HepG2 (cell line): Measurements from ENCODE around the gene SLC16A6. TPM values are rescaled to one million over a fixed set of nuclear protein-coding genes. Genes with fewer than 3 reads are reported as not detected.

Experiments used
- ARID3A ChIP-seq: IDR thresholded peaks from 2 replicates; pipeline ENCODE4 v1.6.1; 2012; ENCODE audit warnings: low read depth, low read length, improper control_type of control experiment
- CC2D1A ChIP-seq: sonication (generic); formaldehyde crosslinking; IDR thresholded peaks from 2 replicates; pipeline ENCODE4 v1.8.1; 2023; ENCODE audit warnings: mild to moderate bottlenecking, missing genetic modification reagents
- HNRNPH1 ChIP-seq: fragments of 200-400 bp; formaldehyde crosslinking; optimal IDR thresholded peaks from 2 replicates; pipeline ENCODE3; 2017; ENCODE audit warnings: mild to moderate bottlenecking, low read depth, low read length
- MAF1 ChIP-seq: sonication (generic); formaldehyde crosslinking; IDR thresholded peaks from 2 replicates; pipeline ENCODE4 v1.5.0; 2020; ENCODE audit warnings: missing genetic modification reagents, borderline replicate concordance
- MED13 ChIP-seq: sonication (generic); formaldehyde crosslinking; IDR thresholded peaks from 2 replicates; pipeline ENCODE4 v1.5.0; 2020; ENCODE audit warnings: missing genetic modification reagents
- MNT ChIP-seq: fragments of 450-650 bp; IDR thresholded peaks from 2 replicates; pipeline ENCODE4 v1.6.1; 2016
- PBX3 ChIP-seq: sonication (generic); formaldehyde crosslinking; IDR thresholded peaks from 2 replicates; pipeline ENCODE4 v1.8.1; 2023; ENCODE audit warnings: missing genetic modification reagents, inconsistent platforms, borderline replicate concordance
- RARG ChIP-seq: sonication (generic); formaldehyde crosslinking; IDR thresholded peaks from 2 replicates; pipeline ENCODE4 v1.4.0; 2020; ENCODE audit warnings: low read depth, mild to moderate bottlenecking, missing genetic modification reagents
- REPIN1 ChIP-seq: sonication (generic); formaldehyde crosslinking; IDR thresholded peaks from 2 replicates; pipeline ENCODE4 v1.8.0; 2022; ENCODE audit warnings: missing genetic modification reagents, low read depth, mild to moderate bottlenecking, borderline replicate concordance
- ZFP90 ChIP-seq: sonication (generic); formaldehyde crosslinking; IDR thresholded peaks from 2 replicates; pipeline ENCODE4 v1.8.0; 2022; ENCODE audit warnings: missing genetic modification reagents, mild to moderate bottlenecking, inconsistent platforms, borderline replicate concordance
- ZMAT5 ChIP-seq: sonication (generic); formaldehyde crosslinking; IDR thresholded peaks from 2 replicates; pipeline ENCODE4 v1.5.0; 2020; ENCODE audit warnings: mild to moderate bottlenecking, low read depth, missing genetic modification reagents, borderline replicate concordance
- ZMYM4 ChIP-seq: sonication (generic); formaldehyde crosslinking; IDR thresholded peaks from 2 replicates; pipeline ENCODE4 v1.8.1; 2023; ENCODE audit warnings: mild to moderate bottlenecking, missing genetic modification reagents
- ZNF160 ChIP-seq: sonication (generic); formaldehyde crosslinking; IDR thresholded peaks from 2 replicates; pipeline ENCODE4 v1.8.0; 2022; ENCODE audit warnings: mild to moderate bottlenecking, inconsistent platforms, missing genetic modification reagents
- ZNF180 ChIP-seq: sonication (generic); formaldehyde crosslinking; IDR thresholded peaks from 2 replicates; pipeline ENCODE4 v1.4.0; 2020; ENCODE audit warnings: low read depth, missing genetic modification reagents, borderline replicate concordance
- ZNF281 ChIP-seq: sonication (generic); formaldehyde crosslinking; IDR thresholded peaks from 2 replicates; pipeline ENCODE4 v1.4.0; 2020; ENCODE audit warnings: missing genetic modification reagents, borderline replicate concordance
- ZNF652 ChIP-seq: IDR thresholded peaks from 2 replicates; pipeline ENCODE4 v1.6.1; 2016; ENCODE audit warnings: low read depth, borderline replicate concordance
- ZNF772 ChIP-seq: sonication (generic); formaldehyde crosslinking; IDR thresholded peaks from 2 replicates; pipeline ENCODE4 v1.5.0; 2020; ENCODE audit warnings: mild to moderate bottlenecking, missing genetic modification reagents
- ZNF816 ChIP-seq: sonication (generic); formaldehyde crosslinking; IDR thresholded peaks from 2 replicates; pipeline ENCODE4 v1.8.0; 2022; ENCODE audit warnings: missing genetic modification reagents, mild to moderate bottlenecking, borderline replicate concordance
- polyA plus RNA-seq, 8 experiments: library from polyadenylated mRNA; depleted of rRNA in 3 of 8; stranded (reverse) in 7 of 8; unstranded in 1 of 8; fragments of >200 nt; fragmentation: Illumina TruSeq in 4 of 8; extraction: Trizol in 4 of 8; gene quantifications; 2 replicates each; pipeline versions ENCODE4 v1.2.1 to v1.2.3, GENCODE V29; 2011 to 2016; ENCODE audit warnings: low read depth in 4 of 8, missing spikeins in 1 of 8, mixed read lengths in 1 of 8; ENCODE audit not compliant: insufficient read depth in 1 of 8
- total RNA-seq, 5 experiments: library from RNA; depleted of rRNA; stranded (reverse); fragments of >200 nt; fragmentation: Illumina TruSeq; extraction: Trizol; gene quantifications; 2 replicates each; pipeline ENCODE4 v1.2.3, GENCODE V29; 2016; ENCODE audit warnings: low read depth in 1 of 5
- TF ChIP-seq, protein P1 (sequence below): sonication (generic); formaldehyde crosslinking; IDR thresholded peaks from 2 replicates; pipeline ENCODE4 v1.5.0; 2020; ENCODE audit warnings: mild to moderate bottlenecking, missing genetic modification reagents

The SLC16A6 gene
- total and polyA plus RNA-seq, 2 of the 13 experiments (the other 11 are each of a cell fraction or from before 2014, with no cell fraction given): 1.1 to 44.7 TPM

- TF ChIP-seq MNT: no peak
- TF ChIP-seq ZNF281: no peak
- no peak for TF ChIP-seq CC2D1A
- no peak for TF ChIP-seq ZNF772
- TF ChIP-seq MAF1 (CRISPR knock-in tag): no peak
- no peak for TF ChIP-seq MED13 (CRISPR knock-in tag)
- TF ChIP-seq HNRNPH1: peak; percentile 16
- TF ChIP-seq, protein P1, sequence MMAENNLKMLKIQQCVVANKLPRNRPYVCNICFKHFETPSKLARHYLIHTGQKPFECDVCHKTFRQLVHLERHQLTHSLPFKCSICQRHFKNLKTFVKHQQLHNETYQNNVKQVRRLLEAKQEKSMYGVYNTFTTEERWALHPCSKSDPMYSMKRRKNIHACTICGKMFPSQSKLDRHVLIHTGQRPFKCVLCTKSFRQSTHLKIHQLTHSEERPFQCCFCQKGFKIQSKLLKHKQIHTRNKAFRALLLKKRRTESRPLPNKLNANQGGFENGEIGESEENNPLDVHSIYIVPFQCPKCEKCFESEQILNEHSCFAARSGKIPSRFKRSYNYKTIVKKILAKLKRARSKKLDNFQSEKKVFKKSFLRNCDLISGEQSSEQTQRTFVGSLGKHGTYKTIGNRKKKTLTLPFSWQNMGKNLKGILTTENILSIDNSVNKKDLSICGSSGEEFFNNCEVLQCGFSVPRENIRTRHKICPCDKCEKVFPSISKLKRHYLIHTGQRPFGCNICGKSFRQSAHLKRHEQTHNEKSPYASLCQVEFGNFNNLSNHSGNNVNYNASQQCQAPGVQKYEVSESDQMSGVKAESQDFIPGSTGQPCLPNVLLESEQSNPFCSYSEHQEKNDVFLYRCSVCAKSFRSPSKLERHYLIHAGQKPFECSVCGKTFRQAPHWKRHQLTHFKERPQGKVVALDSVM: peak; percentile 73
- TF ChIP-seq ZNF180: 0 out of 2 replicates have a peak, but pooled peaks have one; percentile 33
- TF ChIP-seq PBX3 (CRISPR knock-in tag): no peak
- no peak for TF ChIP-seq ZMAT5 (CRISPR knock-in tag)
- 0 out of 2 replicates have a peak, but pooled peaks have one; percentile 41 for TF ChIP-seq ZNF160 (CRISPR knock-in tag)
- TF ChIP-seq REPIN1: peak; percentile 76; the same call in 1 of the 2 replicates
- no peak for TF ChIP-seq RARG (CRISPR knock-in tag)
- TF ChIP-seq ZNF652: no peak
- TF ChIP-seq ZNF816 (CRISPR knock-in tag): 0 out of 2 replicates have a peak, but pooled peaks have one; percentile 64
- TF ChIP-seq ZFP90 (CRISPR knock-in tag): peak; percentile 86
- TF ChIP-seq ZMYM4 (CRISPR knock-in tag): 0 out of 2 replicates have a peak, but pooled peaks have one; percentile 9
- TF ChIP-seq ARID3A: no peak
These were observed 42.6 kb downstream of the SLC16A6 start (continued) for GRCh38 chr17:68248199-68248825.
